ENCODE measurements around the gene OR6Y1.

The OR6Y1 gene

GRCh38 chr1:158554352-158554751, at the start of gene OR6Y1:
Gene OR6Y1, minus strand, starts transcription at chr1:158554405. Its CDS starts 6,300 bp downstream, at chr1:158548105.
- no peaks in the 10 kb centered on the region for H3K4me1 Mint-ChIP-seq (ENCODE audit: low read depth)
- no peaks in the 10 kb centered on the region for H3K9me3 Mint-ChIP-seq
- H3K36me3 Mint-ChIP-seq (ENCODE audit: low read depth) = no peaks in the 10 kb centered on the region
- H3K27me3 Mint-ChIP-seq = peaks cover 29% of the 10 kb centered on the region
- H3K27ac Mint-ChIP-seq = no peak within 1 kb of the TSS
- no peak within 1 kb of the TSS for H3K4me3 Mint-ChIP-seq
- no peak for DNase-seq

GRCh38 chr1:158600735-158601134, 46.5 kb upstream of the OR6Y1 start:
- H3K4me3 Mint-ChIP-seq = no peak overlapping the region
- no peak overlapping the region for H3K27ac Mint-ChIP-seq

GRCh38 chr1:158586942-158587341, 32.7 kb upstream of the OR6Y1 start:
- Mint-ChIP-seq H3K9me3 (peaks cover 12% of the 10 kb centered on the region), H3K4me3 (no peak overlapping the region), H3K27me3 (peaks cover 26% of the 10 kb centered on the region), H3K36me3 (ENCODE audit: low read depth) (no peaks in the 10 kb centered on the region), H3K4me1 (ENCODE audit: low read depth) (no peaks in the 10 kb centered on the region), H3K27ac (no peak overlapping the region)
- DNase-seq = no peak

More at GRCh38 chr1:158600735-158601134, 46.5 kb upstream of the OR6Y1 start:
- DNase-seq = no peak
- Mint-ChIP-seq H3K4me1 (ENCODE audit: low read depth) (no peaks in the 10 kb centered on the region), H3K36me3 (ENCODE audit: low read depth) (peaks cover 2% of the 10 kb centered on the region), H3K27me3 (peaks cover 9% of the 10 kb centered on the region), H3K9me3 (peaks cover 25% of the 10 kb centered on the region)

GRCh38 chr1:158583962-158584361, 29.8 kb upstream of the OR6Y1 start:
- Mint-ChIP-seq H3K4me1 (ENCODE audit: low read depth) (no peaks in the 10 kb centered on the region), H3K36me3 (ENCODE audit: low read depth) (no peaks in the 10 kb centered on the region), H3K4me3 (no peak overlapping the region), H3K9me3 (peaks cover 9% of the 10 kb centered on the region), H3K27ac (no peak overlapping the region), H3K27me3 (peaks cover 25% of the 10 kb centered on the region)
- no peak for DNase-seq

- Mint-ChIP-seq H3K9me3 (no peaks in the 10 kb centered on the region), H3K4me1 (ENCODE audit: low read depth) (no peaks in the 10 kb centered on the region), H3K4me3 (no peak within 1 kb of the TSS), H3K27me3 (peaks cover 25% of the 10 kb centered on the region), H3K27ac (no peak within 1 kb of the TSS), H3K36me3 (ENCODE audit: low read depth) (no peaks in the 10 kb centered on the region)
- no peak for DNase-seq
Measured at GRCh38 chr1:158579733-158580132, 25.5 kb upstream of the OR6Y1 start, which contains the start of gene OR10X1. Gene OR10X1, minus strand, starts transcription at chr1:158579899. Its CDS starts 0 bp downstream, at chr1:158579899.

- no peak overlapping the region for H3K27ac Mint-ChIP-seq
- no peaks in the 10 kb centered on the region for H3K4me1 Mint-ChIP-seq (ENCODE audit: low read depth)
- DNase-seq = no peak
- no peaks in the 10 kb centered on the region for H3K36me3 Mint-ChIP-seq (ENCODE audit: low read depth)
- no peak overlapping the region for H3K4me3 Mint-ChIP-seq
- H3K27me3 Mint-ChIP-seq = peaks cover 22% of the 10 kb centered on the region
- no peaks in the 10 kb centered on the region for H3K9me3 Mint-ChIP-seq
Measured at GRCh38 chr1:158577561-158577960, 23.4 kb upstream of the OR6Y1 start.

GRCh38 chr1:158572226-158572625, 18.0 kb upstream of the OR6Y1 start:
- no peaks in the 10 kb centered on the region for H3K36me3 Mint-ChIP-seq (ENCODE audit: low read depth)
- no peaks in the 10 kb centered on the region for H3K9me3 Mint-ChIP-seq
- H3K27ac Mint-ChIP-seq = no peak overlapping the region
- H3K4me3 Mint-ChIP-seq = no peak overlapping the region
- no peaks in the 10 kb centered on the region for H3K4me1 Mint-ChIP-seq (ENCODE audit: low read depth)
- H3K27me3 Mint-ChIP-seq = peaks cover 31% of the 10 kb centered on the region
- DNase-seq = no peak

- no peak within 1 kb of the TSS for H3K4me3 Mint-ChIP-seq
- H3K27ac Mint-ChIP-seq = no peak within 1 kb of the TSS
- no peaks in the 10 kb centered on the region for H3K36me3 Mint-ChIP-seq (ENCODE audit: low read depth)
- peaks cover 37% of the 10 kb centered on the region for H3K27me3 Mint-ChIP-seq
- no peaks in the 10 kb centered on the region for H3K4me1 Mint-ChIP-seq (ENCODE audit: low read depth)
- no peaks in the 10 kb centered on the region for H3K9me3 Mint-ChIP-seq
- DNase-seq = no peak
Measured at GRCh38 chr1:158570480-158570879, 16.3 kb upstream of the OR6Y1 start, which contains the start of gene OR6P1. Gene OR6P1, minus strand, starts transcription at chr1:158570580. Its CDS starts 6,976 bp downstream, at chr1:158563604.

- no peaks in the 10 kb centered on the region for H3K36me3 Mint-ChIP-seq (ENCODE audit: low read depth)
- no peaks in the 10 kb centered on the region for H3K4me1 Mint-ChIP-seq (ENCODE audit: low read depth)
- H3K4me3 Mint-ChIP-seq = no peak overlapping the region
- peaks cover 30% of the 10 kb centered on the region for H3K27me3 Mint-ChIP-seq
- no peak overlapping the region for H3K27ac Mint-ChIP-seq
- H3K9me3 Mint-ChIP-seq = no peaks in the 10 kb centered on the region
- DNase-seq = no peak
Measured at GRCh38 chr1:158564608-158565007, 10.4 kb upstream of the OR6Y1 start.

GRCh38 chr1:158563853-158564252, 9.6 kb upstream of the OR6Y1 start:
- DNase-seq = no peak
- H3K27ac Mint-ChIP-seq = no peak overlapping the region
- peaks cover 37% of the 10 kb centered on the region for H3K27me3 Mint-ChIP-seq
- no peak overlapping the region for H3K4me3 Mint-ChIP-seq
- H3K9me3 Mint-ChIP-seq = no peaks in the 10 kb centered on the region
- H3K36me3 Mint-ChIP-seq (ENCODE audit: low read depth) = no peaks in the 10 kb centered on the region
- H3K4me1 Mint-ChIP-seq (ENCODE audit: low read depth) = no peaks in the 10 kb centered on the region

GRCh38 chr1:158559696-158560095, 5.5 kb upstream of the OR6Y1 start:
- no peaks in the 10 kb centered on the region for H3K9me3 Mint-ChIP-seq
- no peak overlapping the region for H3K4me3 Mint-ChIP-seq
- no peak overlapping the region for H3K27ac Mint-ChIP-seq
- DNase-seq = no peak
- H3K27me3 Mint-ChIP-seq = peaks cover 29% of the 10 kb centered on the region
- H3K4me1 Mint-ChIP-seq (ENCODE audit: low read depth) = no peaks in the 10 kb centered on the region
- no peaks in the 10 kb centered on the region for H3K36me3 Mint-ChIP-seq (ENCODE audit: low read depth)

GRCh38 chr1:158552296-158552695, 1.9 kb downstream of the OR6Y1 start:
- Mint-ChIP-seq H3K9me3 (no peaks in the 10 kb centered on the region), H3K36me3 (ENCODE audit: low read depth) (no peaks in the 10 kb centered on the region), H3K4me3 (no peak overlapping the region), H3K27me3 (peaks cover 38% of the 10 kb centered on the region), H3K27ac (no peak overlapping the region), H3K4me1 (ENCODE audit: low read depth) (no peaks in the 10 kb centered on the region)
- no peak for DNase-seq

GRCh38 chr1:158547533-158547932, 6.7 kb downstream of the OR6Y1 start:
- H3K9me3 Mint-ChIP-seq = no peaks in the 10 kb centered on the region
- H3K27ac Mint-ChIP-seq = no peak overlapping the region
- no peaks in the 10 kb centered on the region for H3K36me3 Mint-ChIP-seq (ENCODE audit: low read depth)
- H3K27me3 Mint-ChIP-seq = peaks cover 40% of the 10 kb centered on the region
- no peak overlapping the region for H3K4me3 Mint-ChIP-seq
- H3K4me1 Mint-ChIP-seq (ENCODE audit: low read depth) = no peaks in the 10 kb centered on the region
- no peak for DNase-seq

GRCh38 chr1:158537609-158538008, 16.6 kb downstream of the OR6Y1 start:
- Mint-ChIP-seq H3K4me1 (ENCODE audit: low read depth) (no peaks in the 10 kb centered on the region), H3K36me3 (ENCODE audit: low read depth) (no peaks in the 10 kb centered on the region), H3K27ac (no peak overlapping the region), H3K9me3 (no peaks in the 10 kb centered on the region), H3K4me3 (no peak overlapping the region), H3K27me3 (no peaks in the 10 kb centered on the region)
- no peak for DNase-seq

GRCh38 chr1:158534496-158534895, 19.7 kb downstream of the OR6Y1 start:
- Mint-ChIP-seq H3K27me3 (peaks cover 11% of the 10 kb centered on the region), H3K4me1 (ENCODE audit: low read depth) (no peaks in the 10 kb centered on the region), H3K9me3 (no peaks in the 10 kb centered on the region), H3K4me3 (no peak overlapping the region), H3K27ac (no peak overlapping the region), H3K36me3 (ENCODE audit: low read depth) (no peaks in the 10 kb centered on the region)
- no peak for DNase-seq

Data from activated T-cell treated with anti-CD3 and anti-CD28 coated beads, Interleukin-2, amount 50 U/mL, for 24 hours (primary cell).